Middle frontal gyrus (tissue), 1 donor: ENCODE results near the gene KRT74.

Experiments
- DNase-seq: peaks from one replicate; pipeline ENCODE4 v3.0.0-alpha.2; 2015; ENCODE audit warnings: low spot score; ENCODE audit errors: extremely low spot score

Gene KRT74

GRCh38 chr12:52539821-52540173, 33.8 kb downstream of the KRT74 start:
- no peak for DNase-seq

- DNase-seq: no peak
Measured at GRCh38 chr12:52539083-52539820, 34.4 kb downstream of the KRT74 start.

GRCh38 chr12:52537101-52537500, 36.5 kb downstream of the KRT74 start:
- DNase-seq: no peak

- no peak for DNase-seq
Measured at GRCh38 chr12:52535574-52535973, 38.1 kb downstream of the KRT74 start.

GRCh38 chr12:52534482-52534881, 39.2 kb downstream of the KRT74 start:
- DNase-seq: no peak

GRCh38 chr12:52533686-52534470, 39.8 kb downstream of the KRT74 start:
- DNase-seq: no peak

- no peak for DNase-seq
Measured at GRCh38 chr12:52532636-52533035, 41.0 kb downstream of the KRT74 start.

- no peak for DNase-seq
Measured at GRCh38 chr12:52531566-52532300, 41.9 kb downstream of the KRT74 start.

- no peak for DNase-seq
Measured at GRCh38 chr12:52530905-52531304, 42.7 kb downstream of the KRT74 start.

- no peak for DNase-seq
Measured at GRCh38 chr12:52530366-52530765, 43.3 kb downstream of the KRT74 start.

GRCh38 chr12:52529846-52530245, 43.8 kb downstream of the KRT74 start:
- DNase-seq: no peak

GRCh38 chr12:52529417-52529816, 44.2 kb downstream of the KRT74 start:
- no peak for DNase-seq

- DNase-seq: no peak
Measured at GRCh38 chr12:52528641-52529143, 45.0 kb downstream of the KRT74 start.

GRCh38 chr12:52527121-52527800, 46.4 kb downstream of the KRT74 start:
- DNase-seq: no peak

- DNase-seq: no peak
Measured at GRCh38 chr12:52526511-52526951, 47.1 kb downstream of the KRT74 start.

- no peak for DNase-seq
Measured at GRCh38 chr12:52525661-52526499, 47.8 kb downstream of the KRT74 start.

- DNase-seq: no peak
Measured at GRCh38 chr12:52524898-52525591, 48.6 kb downstream of the KRT74 start.

- DNase-seq: no peak
Measured at GRCh38 chr12:52524241-52524897, 49.3 kb downstream of the KRT74 start.

GRCh38 chr12:52523824-52524223, 49.8 kb downstream of the KRT74 start:
- no peak for DNase-seq
